Right renal pelvis (tissue), 4 donors: Measurements from ENCODE around the gene PDE4B. TPM values are rescaled to one million over a fixed set of nuclear protein-coding genes. Genes with fewer than 3 reads are reported as not detected.

Source experiments
- DNase-seq, 4 donors: peaks; one replicate each; pipeline ENCODE4 v3.0.0-alpha.2; 2013; ENCODE audit warnings: low read depth in 4 of 4, low spot score in 3 of 4, missing footprints in 1 of 4
- polyA plus RNA-seq, 4 donors: library from polyadenylated mRNA; unstranded; fragments of 120-200 nt; gene quantifications; one replicate each; pipeline ENCODE4 v1.2.1, GENCODE V29; 2013; ENCODE audit not compliant: insufficient read length in 4 of 4

The PDE4B gene
- polyA plus RNA-seq, 4 donors: 7.7 to 10.3 (median 9.0) TPM

- DNase-seq: no peak
Measured at GRCh38 chr1:65880611-65881010, 87.9 kb downstream of the PDE4B start.

- no peak for DNase-seq
Measured at GRCh38 chr1:65881067-65881594, 88.4 kb downstream of the PDE4B start.

GRCh38 chr1:65882076-65882475 is 89.4 kb downstream of the PDE4B start:
- DNase-seq: no peak

DNA sequence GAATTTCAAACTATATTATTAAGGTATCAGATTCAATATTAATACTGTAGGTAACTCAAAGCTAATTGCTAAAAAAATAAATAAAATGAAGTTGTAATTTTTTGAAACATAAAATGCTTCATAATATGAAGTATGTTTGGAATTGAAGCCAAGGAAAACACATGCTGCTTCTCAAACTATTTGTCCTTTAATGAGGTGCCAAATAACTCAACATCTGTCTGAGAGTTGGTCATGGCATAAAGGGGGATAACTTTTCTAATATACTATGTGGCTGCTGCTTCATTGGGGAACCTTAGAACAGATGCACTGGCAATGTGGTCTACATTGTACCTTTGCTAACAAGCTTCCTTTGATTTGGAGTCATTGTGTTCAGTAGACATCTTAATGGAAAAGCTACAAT is 96.7 kb downstream of the PDE4B start:
- no peak for DNase-seq

DNA sequence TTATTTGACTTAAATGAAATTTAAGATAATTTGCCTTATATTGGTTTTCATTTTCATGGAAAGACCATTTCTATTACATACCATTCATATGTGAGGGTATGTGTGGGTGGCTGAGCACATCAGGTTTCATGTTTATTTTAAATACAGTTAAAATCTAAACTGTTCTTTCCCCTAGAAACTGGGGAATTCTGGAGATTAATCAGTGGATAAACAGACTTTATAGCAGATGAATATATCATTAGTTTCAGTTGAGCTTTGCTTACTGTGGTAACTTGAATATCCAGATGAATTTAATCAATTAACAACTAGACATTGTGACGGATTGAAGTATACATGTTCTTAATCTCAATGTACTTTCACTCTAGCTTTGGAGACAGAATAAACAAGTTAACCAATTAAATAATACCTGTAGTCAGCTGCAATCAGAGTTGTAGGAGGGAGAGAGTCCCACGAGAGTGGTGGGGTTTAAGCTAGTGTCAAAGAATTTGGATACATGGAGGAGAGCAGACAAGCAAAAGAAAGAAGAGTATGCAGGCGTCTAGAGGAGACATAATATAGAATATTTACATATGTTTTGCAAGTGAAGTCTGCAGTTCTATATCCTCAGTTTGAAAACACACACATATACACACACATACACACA is 97.6 kb downstream of the PDE4B start:
- no peak for DNase-seq

- DNase-seq: no peak
Measured at GRCh38 chr1:65894738-65895605, 102.3 kb downstream of the PDE4B start.

GRCh38 chr1:65896721-65897120 is 104.0 kb downstream of the PDE4B start:
- no peak for DNase-seq

DNA sequence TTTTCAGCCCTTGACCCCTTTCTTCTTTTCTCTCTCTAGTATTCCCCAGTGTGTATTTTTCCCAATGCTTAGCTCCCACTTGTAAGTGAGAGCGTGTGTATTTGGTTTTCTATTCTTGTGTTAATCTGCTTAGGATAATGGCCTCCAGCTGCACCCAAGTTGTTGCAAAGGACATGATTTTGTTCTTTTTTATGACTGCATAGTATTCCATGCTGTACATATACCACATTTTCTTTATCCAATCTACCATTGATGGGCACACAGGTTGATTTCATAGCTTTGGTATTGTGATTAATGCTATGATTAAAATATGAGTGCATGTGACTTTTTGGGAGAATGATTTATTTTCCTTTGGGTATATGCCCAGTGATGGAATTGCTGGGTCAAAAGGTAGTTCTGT is 104.8 kb downstream of the PDE4B start:
- no peak for DNase-seq

DNA sequence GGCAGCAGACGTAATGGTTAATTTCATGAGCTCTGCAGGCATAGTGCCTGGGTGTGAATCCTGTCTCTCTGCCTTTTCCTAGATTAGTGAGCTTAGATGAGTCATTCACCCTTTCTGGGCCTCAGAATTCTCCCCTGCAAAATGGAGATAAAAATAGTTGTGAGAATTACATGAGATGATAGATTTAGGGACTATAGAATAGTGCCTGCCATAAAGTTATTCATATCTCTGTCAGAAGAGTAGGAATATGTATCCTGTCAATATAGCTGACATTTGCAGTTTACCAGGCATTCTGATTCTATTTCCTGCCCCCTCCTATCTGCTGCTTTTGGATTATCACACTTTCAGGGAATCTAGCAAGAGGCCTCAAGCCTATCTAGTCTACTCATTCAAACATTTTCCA is 112.0 kb downstream of the PDE4B start:
- DNase-seq: no peak

- DNase-seq: no peak
Measured at GRCh38 chr1:65910432-65910831, 117.7 kb downstream of the PDE4B start.

DNA sequence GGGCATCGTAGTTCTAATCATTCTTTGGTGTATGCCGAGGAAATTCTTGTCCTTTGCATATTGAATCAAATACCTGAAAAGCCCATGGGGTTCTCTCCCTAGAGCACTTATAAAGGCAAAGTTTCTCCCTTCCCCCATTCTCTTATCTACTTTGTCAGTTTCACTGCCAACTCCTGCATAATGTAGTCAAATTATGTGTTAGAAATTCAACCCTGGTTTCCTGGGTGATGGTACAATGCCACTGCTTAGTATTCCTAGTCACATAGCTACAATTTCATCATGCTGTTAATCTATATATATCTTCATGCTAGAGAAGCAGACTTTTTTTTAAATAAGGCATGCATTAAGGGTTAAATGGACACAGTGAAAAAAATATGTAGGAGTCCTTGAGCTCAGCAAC is 119.0 kb downstream of the PDE4B start:
- DNase-seq: no peak

DNA sequence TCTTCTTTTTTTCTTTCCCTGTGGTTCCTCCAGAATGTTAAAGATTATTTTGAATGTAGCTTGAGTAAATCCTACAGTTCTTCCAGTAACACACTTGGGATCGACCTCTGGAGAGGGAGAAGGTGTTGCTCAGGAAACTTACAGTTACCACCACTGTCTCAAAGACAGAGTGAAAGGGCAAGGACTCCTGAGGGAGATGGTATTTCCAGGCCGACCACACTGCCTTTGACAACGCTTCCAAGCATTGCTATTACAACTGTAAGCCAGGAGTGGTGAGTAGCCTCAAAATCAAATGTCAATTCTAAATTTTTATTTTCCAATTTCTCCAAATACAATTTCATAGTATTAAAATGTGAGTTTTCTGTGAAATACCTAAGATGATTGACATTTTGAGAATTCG is 125.9 kb downstream of the PDE4B start:
- no peak for DNase-seq

- no peak for DNase-seq
Measured at GRCh38 chr1:65921446-65921845, 128.8 kb downstream of the PDE4B start.

DNA sequence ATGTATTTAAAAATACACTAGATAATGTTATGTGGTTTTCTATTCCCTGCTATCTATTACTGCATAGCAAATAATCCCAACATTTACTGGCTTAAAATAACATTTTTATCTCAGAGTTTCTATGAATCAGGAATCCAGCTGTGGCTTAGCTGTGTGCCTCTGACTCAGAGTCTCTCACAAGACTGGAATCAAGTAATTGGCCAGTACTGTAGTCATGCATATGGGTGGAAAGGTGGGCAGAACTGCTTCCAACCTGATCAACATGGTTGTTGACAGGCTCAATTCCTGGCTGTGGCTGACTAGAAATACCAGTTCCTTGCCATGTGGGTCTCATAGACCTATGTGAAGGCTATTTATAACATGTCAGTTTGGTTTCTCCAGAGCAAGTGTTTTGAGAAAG is 131.8 kb downstream of the PDE4B start:
- DNase-seq: no peak

- DNase-seq: no peak
Measured at GRCh38 chr1:65938506-65938905, 145.8 kb downstream of the PDE4B start.

- DNase-seq: no peak
Measured at GRCh38 chr1:65939191-65939590, 146.5 kb downstream of the PDE4B start.

- no peak for DNase-seq
Measured at GRCh38 chr1:65939636-65940035, 146.9 kb downstream of the PDE4B start.

DNA sequence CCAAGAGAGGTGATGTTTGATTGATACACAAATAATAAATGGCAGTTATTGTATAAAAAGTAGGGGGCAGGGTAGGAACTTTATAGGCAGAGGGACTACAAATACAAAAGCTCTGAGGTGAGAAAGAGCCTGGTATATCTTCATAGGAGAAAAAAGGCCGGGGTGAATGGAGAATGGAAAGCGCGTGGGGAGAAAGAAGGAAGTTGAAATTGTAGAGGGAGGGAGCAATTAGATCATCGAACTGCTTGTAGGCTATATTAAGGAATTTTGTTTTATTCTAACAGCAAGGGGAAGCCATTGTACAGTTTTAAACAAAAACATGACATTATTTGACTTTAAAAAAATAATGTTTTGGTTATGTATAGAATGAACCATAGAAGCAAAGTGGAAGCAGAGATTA is 147.4 kb downstream of the PDE4B start:
- DNase-seq: no peak

DNA sequence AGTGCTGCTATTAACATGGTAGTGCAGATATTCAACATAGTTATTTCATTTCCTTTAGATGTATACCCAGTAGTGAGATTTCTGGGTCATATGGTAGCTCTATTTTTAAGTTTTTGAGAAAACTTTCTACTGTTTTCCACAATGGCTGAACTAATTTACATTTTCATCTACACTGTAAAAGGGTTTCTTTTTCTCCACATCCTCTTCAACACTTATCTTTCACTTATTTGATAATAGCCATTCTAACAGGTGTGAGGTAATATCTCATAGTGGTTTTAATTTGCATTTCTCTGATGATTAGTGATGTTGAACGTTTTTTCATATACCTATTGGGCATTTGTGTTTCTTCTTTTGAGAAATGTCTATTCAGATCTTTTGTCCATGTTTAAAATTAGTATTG is 149.8 kb downstream of the PDE4B start:
- DNase-seq: no peak

GRCh38 chr1:65946376-65946775 is 153.7 kb downstream of the PDE4B start:
- no peak for DNase-seq

DNA sequence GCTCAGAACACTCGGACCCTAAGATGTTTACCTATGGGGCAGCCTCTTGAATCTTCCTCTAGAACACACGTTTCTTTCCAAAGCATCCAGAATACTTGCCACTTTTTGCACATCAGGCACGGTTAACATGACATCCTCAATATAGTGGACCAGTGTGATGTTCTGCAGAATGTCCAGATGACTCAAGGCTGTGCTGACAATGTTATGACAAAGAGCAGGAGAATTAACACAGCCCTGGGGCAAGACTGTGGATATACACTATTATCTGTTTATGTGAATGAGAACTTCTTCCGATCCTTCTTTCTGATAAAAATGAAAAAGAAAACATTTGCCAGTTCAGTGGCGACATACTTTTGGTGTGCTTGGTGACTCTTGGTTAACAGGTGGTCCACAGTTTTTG is 154.3 kb downstream of the PDE4B start:
- no peak for DNase-seq

GRCh38 chr1:65948609-65949229 is 156.0 kb downstream of the PDE4B start:
- no peak for DNase-seq
